B cell (primary cell): Measurements from ENCODE around the gene EML5. TPM values are rescaled to one million over a fixed set of nuclear protein-coding genes. Genes with fewer than 3 reads are reported as not detected.

Experiments used
- ATAC-seq: fragments of 200-7000 bp; cut with Tn5 transposase; one replicate; pipeline ENCODE4 v1.10.0; 2021; ENCODE audit warnings: low read depth, mild to moderate bottlenecking, moderate number of reproducible peaks, moderate library complexity
- CTCF ChIA-PET: fragments of 350-600 bp; sonication (Branson Sonifier 250); formaldehyde crosslinking; loops from one replicate; lab custom pipeline; 2021; ENCODE audit warnings: antibody characterized with exemption, inconsistent platforms; lab: Charles Lee
- POLR2A ChIA-PET: fragments of 350-600 bp; sonication (Branson Sonifier 250); formaldehyde crosslinking; loops from one replicate; lab custom pipeline; 2021; ENCODE audit warnings: antibody characterized with exemption; lab: Charles Lee
- DNase-seq: peaks from one replicate; pipeline ENCODE4 v3.0.0; 2013
- H2AFZ ChIP-seq: 2 replicates; pipeline ENCODE4 v1.6.1; 2012; ENCODE audit warnings: mild to moderate bottlenecking, low read depth, low read length; ENCODE audit not compliant: insufficient read depth, poor library complexity, severe bottlenecking
- H3K27ac ChIP-seq, 2 donors: 1 replicate in 1 of 2; 2 replicates in 1 of 2; pipeline ENCODE4 v1.5.1; 2012 to 2013; ENCODE audit warnings: low read length in 2 of 2, mild to moderate bottlenecking in 2 of 2, moderate library complexity in 1 of 2
- H3K27me3 ChIP-seq, 4 experiments: fragments of 200-600 bp in 1 of 4; sonication (generic) in 1 of 4; replicated peaks in 1 of 4; 1 replicate in 2 of 4; 2 replicates in 2 of 4; pipeline versions ENCODE4 v1.6.1 to v1.7.0; 2013 to 2016; ENCODE audit warnings: low read length in 3 of 4, mild to moderate bottlenecking in 2 of 4, mixed read lengths in 1 of 4, moderate library complexity in 1 of 4; ENCODE audit not compliant: insufficient read depth in 4 of 4, control insufficient read depth in 3 of 4; ENCODE audit errors: control extremely low read depth in 1 of 4
- H3K36me3 ChIP-seq, 2 experiments: replicated peaks in 1 of 2; 1 replicate in 1 of 2; 2 replicates in 1 of 2; pipeline versions ENCODE4 v1.6.1 to v1.7.1; 2013; ENCODE audit warnings: low read length in 1 of 2; ENCODE audit not compliant: insufficient read depth in 2 of 2, control insufficient read depth in 1 of 2; ENCODE audit errors: control extremely low read depth in 1 of 2, extremely low read depth in 1 of 2
- H3K4me1 ChIP-seq, 2 donors: fragments of 200-600 bp in 1 of 2; sonication (generic) in 1 of 2; 1 replicate in 1 of 2; 2 replicates in 1 of 2; pipeline versions ENCODE4 v1.5.1 to v1.6.1; 2013 to 2017; ENCODE audit warnings: low read length in 2 of 2; ENCODE audit not compliant: control insufficient read depth in 2 of 2, insufficient read depth in 2 of 2
- H3K4me2 ChIP-seq: replicated peaks from 2 replicates; pipeline ENCODE3; 2012; ENCODE audit warnings: mild to moderate bottlenecking, low read depth, low read length; ENCODE audit not compliant: poor library complexity, severe bottlenecking
- H3K4me3 ChIP-seq, 5 experiments: fragments of 200-600 bp in 1 of 5; sonication (generic) in 1 of 5; 1 replicate in 3 of 5; 2 replicates in 2 of 5; pipeline versions ENCODE4 v1.5.1 to v1.7.0; 2011 to 2016; ENCODE audit warnings: low read length in 4 of 5, mild to moderate bottlenecking in 4 of 5, low read depth in 2 of 5, control low read depth in 1 of 5, moderate library complexity in 1 of 5; ENCODE audit not compliant: insufficient read depth in 1 of 5; ENCODE audit errors: control extremely low read depth in 1 of 5, extremely low read depth in 1 of 5
- H3K79me2 ChIP-seq: fragments of 200-600 bp; sonication (generic); one replicate; pipeline ENCODE4 v1.6.0; 2016; ENCODE audit warnings: low read length; ENCODE audit not compliant: control insufficient read depth, insufficient read depth
- H3K9ac ChIP-seq: fragments of 200-600 bp; sonication (generic); 2 replicates; pipeline ENCODE4 v1.6.1; 2017; ENCODE audit warnings: mild to moderate bottlenecking, low read length, moderate library complexity
- H3K9me3 ChIP-seq, 3 donors: one replicate each; pipeline versions ENCODE4 v1.6.1 to v1.7.1; 2013; ENCODE audit warnings: low read length in 2 of 3; ENCODE audit not compliant: control insufficient read depth in 2 of 3, insufficient read depth in 1 of 3; ENCODE audit errors: control extremely low read depth in 1 of 3
- H4K20me1 ChIP-seq: 2 replicates; pipeline ENCODE4 v1.6.0; 2012; ENCODE audit warnings: mild to moderate bottlenecking, low read length; ENCODE audit not compliant: insufficient read depth, control insufficient read depth, poor library complexity, severe bottlenecking
- H3K27ac Mint-ChIP-seq: one replicate; pipeline ENCODE4 v1.8.0; 2021; ENCODE audit warnings: mixed read lengths
- H3K27me3 Mint-ChIP-seq: one replicate; pipeline ENCODE4 v1.8.0; 2021; ENCODE audit warnings: mixed read lengths
- H3K4me1 Mint-ChIP-seq: one replicate; pipeline ENCODE4 v1.8.0; 2021; ENCODE audit warnings: mixed read lengths
- H3K4me3 Mint-ChIP-seq: one replicate; pipeline ENCODE4 v1.8.0; 2021; ENCODE audit warnings: mixed read lengths
- H3K9me3 Mint-ChIP-seq: one replicate; pipeline ENCODE4 v1.8.0; 2022; ENCODE audit warnings: mixed read lengths; ENCODE audit not compliant: insufficient read depth
- CTCF ChIP-seq: fragments of 200-600 bp; IDR thresholded peaks from one replicate; pipeline ENCODE4 v1.8.0; 2022; ENCODE audit warnings: antibody characterized with exemption, mild to moderate bottlenecking
- EZH2 ChIP-seq: IDR thresholded peaks from 2 replicates; pipeline ENCODE4 v1.6.1; 2012; ENCODE audit warnings: borderline replicate concordance, low read depth, mild to moderate bottlenecking, moderate library complexity, low read length; ENCODE audit not compliant: insufficient read depth, poor library complexity, severe bottlenecking
- WGBS: methylation state at CpG from one replicate; pipeline ENCODE4 v1.1.5; 2013; ENCODE audit warnings: missing lambda C conversion rate; ENCODE audit not compliant: insufficient coverage; 5-methylcytosine and 5-hydroxymethylcytosine counted together
- intact Hi-C: fragments of 100-400 bp; cut with micrococcal nuclease; formaldehyde crosslinking; loops from one replicate; pipeline ENCODE4 v1.10.0; 2022
- polyA plus RNA-seq: library from polyadenylated mRNA; depleted of rRNA; stranded (reverse); fragments of >200 nt; gene quantifications from 2 replicates; pipeline ENCODE4 v1.2.3, GENCODE V29; 2012
- total RNA-seq, 2 donors: library from RNA; stranded (reverse); fragments of 120-200 nt in 1 of 2; gene quantifications; 1 replicate in 1 of 2; 2 replicates in 1 of 2; pipeline versions ENCODE4 v1.2.3 to v1.2.4, GENCODE V29; 2013 to 2022

Gene EML5
- total and polyA plus RNA-seq, 2 donors (not counting 1 experiment from before 2014, with no cell fraction given) = 1.7 to 6.9 TPM

- CTCF ChIA-PET = no interaction called here
- no peak overlapping the region for H3K4me3 Mint-ChIP-seq
Observed at GRCh38 chr14:88588081-88588480, 204.7 kb downstream of the EML5 start.

GRCh38 chr14:88584451-88584850, 208.3 kb downstream of the EML5 start:
- CTCF ChIA-PET = no interaction called here
- H3K4me3 Mint-ChIP-seq = no peak overlapping the region

More at GRCh38 chr14:88588081-88588480, 204.7 kb downstream of the EML5 start:
- H3K9me3 Mint-ChIP-seq = no peaks in the 10 kb centered on the region
- H3K36me3 ChIP-seq = peaks cover 0 to 33% of the 10 kb centered on the region in 2 experiments
- H3K4me1 ChIP-seq = no peaks in the 10 kb centered on the region
- no peaks in the 10 kb centered on the region for H3K27me3 Mint-ChIP-seq
- H3K4me1 Mint-ChIP-seq = no peaks in the 10 kb centered on the region
- WGBS = no CpG with 5 or more reads among the region's 5 CpGs
- H4K20me1 ChIP-seq = no peaks in the 10 kb centered on the region
- H2AFZ ChIP-seq = no peak overlapping the region
- no peak overlapping the region for H3K27ac Mint-ChIP-seq
- TF ChIP-seq EZH2 (no peak), CTCF (no peak)
- no peaks in the 10 kb centered on the region for H3K9me3 ChIP-seq
- H3K9ac ChIP-seq = no peak overlapping the region
- no peaks in the 10 kb centered on the region for H3K27me3 ChIP-seq
- no peak overlapping the region for H3K27ac ChIP-seq
- DNase-seq (no peak), ATAC-seq (no peak)
- POLR2A ChIA-PET = no interaction called here
- no peak overlapping the region for H3K4me3 ChIP-seq
- no peaks in the 10 kb centered on the region for H3K79me2 ChIP-seq
- no peak overlapping the region for H3K4me2 ChIP-seq
- intact Hi-C loops = no loop called here

More at GRCh38 chr14:88584451-88584850, 208.3 kb downstream of the EML5 start:
- intact Hi-C loops = no loop called here
- Histone ChIP-seq H4K20me1 (no peaks in the 10 kb centered on the region), H3K79me2 (no peaks in the 10 kb centered on the region), H3K4me1 (no peaks in the 10 kb centered on the region), H3K9ac (no peak overlapping the region), H3K4me3 (no peak overlapping the region), H3K9me3 (no peaks in the 10 kb centered on the region), H2AFZ (no peak overlapping the region), H3K36me3 (peaks cover 0 to 48% of the 10 kb centered on the region in 2 experiments), H3K27ac (no peak overlapping the region), H3K27me3 (no peaks in the 10 kb centered on the region), H3K4me2 (no peak overlapping the region)
- no peak for DNase-seq
- Mint-ChIP-seq H3K9me3 (no peaks in the 10 kb centered on the region), H3K27me3 (no peaks in the 10 kb centered on the region), H3K27ac (no peak overlapping the region), H3K4me1 (no peaks in the 10 kb centered on the region)
- TF ChIP-seq CTCF (no peak), EZH2 (no peak)
- no peak for ATAC-seq
- no CpG with 5 or more reads among the region's 3 CpGs for WGBS
- POLR2A ChIA-PET = no interaction called here
